H1 (cell line): ENCODE measurements around the gene OSBP2. TPM values are rescaled to one million over a fixed set of nuclear protein-coding genes. Genes with fewer than 3 reads are reported as not detected.

Experiments used
- KDM1A ChIP-seq: fragments of 200-600, 300-600 bp; sonication (generic); IDR thresholded peaks from 2 replicates; pipeline ENCODE4 v1.7.1; 2016; ENCODE audit warnings: mild to moderate bottlenecking, low read length, borderline replicate concordance
- KDM5A ChIP-seq: fragments of 200-600 bp; IDR thresholded peaks from 2 replicates; pipeline ENCODE4 v1.7.1; 2012; ENCODE audit warnings: mild to moderate bottlenecking, low read length, inconsistent platforms, mixed read lengths
- NANOG ChIP-seq: IDR thresholded peaks from 2 replicates; pipeline ENCODE4 v1.6.1; 2011; ENCODE audit warnings: low read length, low read depth, mild to moderate bottlenecking, inconsistent platforms; ENCODE audit not compliant: insufficient read depth, poor library complexity, severe bottlenecking
- POLR2AphosphoS5 ChIP-seq: IDR thresholded peaks from 2 replicates; pipeline ENCODE4 v1.6.1; 2011; ENCODE audit warnings: low read depth, low read length
- POU5F1 ChIP-seq: IDR thresholded peaks from 2 replicates; pipeline ENCODE4 v1.6.1; 2011; ENCODE audit warnings: low read depth, mild to moderate bottlenecking, low read length, moderate library complexity
- SP4 ChIP-seq: IDR thresholded peaks from 2 replicates; pipeline ENCODE4 v1.6.1; 2012; ENCODE audit warnings: low read length, inconsistent platforms
- SRF ChIP-seq: IDR thresholded peaks from 2 replicates; pipeline ENCODE4 v1.6.1; 2011; ENCODE audit warnings: mild to moderate bottlenecking, low read depth, low read length, moderate library complexity
- polyA plus RNA-seq, 7 experiments: library from polyadenylated mRNA; depleted of rRNA in 3 of 7; stranded (reverse) in 5 of 7; unstranded in 2 of 7; fragments of >200 nt in 5 of 7; fragments of 200-250 nt in 2 of 7; gene quantifications; 1 replicate in 5 of 7; 2 replicates in 1 of 7; 4 replicates in 1 of 7; pipeline versions ENCODE4 v1.2.1 to v1.2.3, GENCODE V29; 2011 to 2013; ENCODE audit warnings: missing spikeins in 2 of 7, mixed read lengths in 2 of 7
- total RNA-seq: library from RNA; stranded (reverse); fragmentation: NEBNext Ultra II Directional; extraction: Animal tissue kit (Norgen Biotek cat#: 25700); gene quantifications from 2 replicates; pipeline ENCODE4 v1.2.1, GENCODE V29; 2021
- TF ChIP-seq, protein P1 (sequence below): fragments of 300-600 bp; sonication (generic); IDR thresholded peaks from 2 replicates; pipeline ENCODE4 v1.7.1; 2012; ENCODE audit warnings: low read length, moderate library complexity, mild to moderate bottlenecking, inconsistent platforms; ENCODE audit not compliant: insufficient replicate concordance

OSBP2 gene
- total and polyA plus RNA-seq, 2 of the 8 experiments (the other 6 are each of a cell fraction or from before 2014, with no cell fraction given), result 3.4 to 3.7 TPM

DNA sequence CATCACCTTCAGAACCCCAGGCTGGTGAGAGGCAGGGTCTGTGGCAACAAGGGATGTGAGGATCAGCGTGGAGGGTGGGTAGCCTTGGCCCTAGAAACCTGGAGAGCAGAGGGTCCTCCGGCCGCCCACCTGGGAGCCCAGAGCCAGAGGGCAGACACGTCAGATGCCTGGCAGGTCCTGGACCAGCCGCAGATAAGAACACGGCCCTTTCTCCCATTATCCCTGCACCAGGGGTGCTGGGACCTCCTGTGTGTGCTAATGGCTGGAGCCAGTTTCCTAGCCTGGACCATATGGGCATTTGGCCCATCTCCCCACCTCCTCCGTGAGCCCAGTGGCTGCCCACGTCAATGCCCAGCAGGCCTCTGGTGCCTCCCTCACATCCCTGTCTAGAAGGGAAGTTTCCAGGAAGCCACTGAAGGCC, 185.5 kb downstream of the OSBP2 start (continued):
- TF ChIP-seq, protein P1, sequence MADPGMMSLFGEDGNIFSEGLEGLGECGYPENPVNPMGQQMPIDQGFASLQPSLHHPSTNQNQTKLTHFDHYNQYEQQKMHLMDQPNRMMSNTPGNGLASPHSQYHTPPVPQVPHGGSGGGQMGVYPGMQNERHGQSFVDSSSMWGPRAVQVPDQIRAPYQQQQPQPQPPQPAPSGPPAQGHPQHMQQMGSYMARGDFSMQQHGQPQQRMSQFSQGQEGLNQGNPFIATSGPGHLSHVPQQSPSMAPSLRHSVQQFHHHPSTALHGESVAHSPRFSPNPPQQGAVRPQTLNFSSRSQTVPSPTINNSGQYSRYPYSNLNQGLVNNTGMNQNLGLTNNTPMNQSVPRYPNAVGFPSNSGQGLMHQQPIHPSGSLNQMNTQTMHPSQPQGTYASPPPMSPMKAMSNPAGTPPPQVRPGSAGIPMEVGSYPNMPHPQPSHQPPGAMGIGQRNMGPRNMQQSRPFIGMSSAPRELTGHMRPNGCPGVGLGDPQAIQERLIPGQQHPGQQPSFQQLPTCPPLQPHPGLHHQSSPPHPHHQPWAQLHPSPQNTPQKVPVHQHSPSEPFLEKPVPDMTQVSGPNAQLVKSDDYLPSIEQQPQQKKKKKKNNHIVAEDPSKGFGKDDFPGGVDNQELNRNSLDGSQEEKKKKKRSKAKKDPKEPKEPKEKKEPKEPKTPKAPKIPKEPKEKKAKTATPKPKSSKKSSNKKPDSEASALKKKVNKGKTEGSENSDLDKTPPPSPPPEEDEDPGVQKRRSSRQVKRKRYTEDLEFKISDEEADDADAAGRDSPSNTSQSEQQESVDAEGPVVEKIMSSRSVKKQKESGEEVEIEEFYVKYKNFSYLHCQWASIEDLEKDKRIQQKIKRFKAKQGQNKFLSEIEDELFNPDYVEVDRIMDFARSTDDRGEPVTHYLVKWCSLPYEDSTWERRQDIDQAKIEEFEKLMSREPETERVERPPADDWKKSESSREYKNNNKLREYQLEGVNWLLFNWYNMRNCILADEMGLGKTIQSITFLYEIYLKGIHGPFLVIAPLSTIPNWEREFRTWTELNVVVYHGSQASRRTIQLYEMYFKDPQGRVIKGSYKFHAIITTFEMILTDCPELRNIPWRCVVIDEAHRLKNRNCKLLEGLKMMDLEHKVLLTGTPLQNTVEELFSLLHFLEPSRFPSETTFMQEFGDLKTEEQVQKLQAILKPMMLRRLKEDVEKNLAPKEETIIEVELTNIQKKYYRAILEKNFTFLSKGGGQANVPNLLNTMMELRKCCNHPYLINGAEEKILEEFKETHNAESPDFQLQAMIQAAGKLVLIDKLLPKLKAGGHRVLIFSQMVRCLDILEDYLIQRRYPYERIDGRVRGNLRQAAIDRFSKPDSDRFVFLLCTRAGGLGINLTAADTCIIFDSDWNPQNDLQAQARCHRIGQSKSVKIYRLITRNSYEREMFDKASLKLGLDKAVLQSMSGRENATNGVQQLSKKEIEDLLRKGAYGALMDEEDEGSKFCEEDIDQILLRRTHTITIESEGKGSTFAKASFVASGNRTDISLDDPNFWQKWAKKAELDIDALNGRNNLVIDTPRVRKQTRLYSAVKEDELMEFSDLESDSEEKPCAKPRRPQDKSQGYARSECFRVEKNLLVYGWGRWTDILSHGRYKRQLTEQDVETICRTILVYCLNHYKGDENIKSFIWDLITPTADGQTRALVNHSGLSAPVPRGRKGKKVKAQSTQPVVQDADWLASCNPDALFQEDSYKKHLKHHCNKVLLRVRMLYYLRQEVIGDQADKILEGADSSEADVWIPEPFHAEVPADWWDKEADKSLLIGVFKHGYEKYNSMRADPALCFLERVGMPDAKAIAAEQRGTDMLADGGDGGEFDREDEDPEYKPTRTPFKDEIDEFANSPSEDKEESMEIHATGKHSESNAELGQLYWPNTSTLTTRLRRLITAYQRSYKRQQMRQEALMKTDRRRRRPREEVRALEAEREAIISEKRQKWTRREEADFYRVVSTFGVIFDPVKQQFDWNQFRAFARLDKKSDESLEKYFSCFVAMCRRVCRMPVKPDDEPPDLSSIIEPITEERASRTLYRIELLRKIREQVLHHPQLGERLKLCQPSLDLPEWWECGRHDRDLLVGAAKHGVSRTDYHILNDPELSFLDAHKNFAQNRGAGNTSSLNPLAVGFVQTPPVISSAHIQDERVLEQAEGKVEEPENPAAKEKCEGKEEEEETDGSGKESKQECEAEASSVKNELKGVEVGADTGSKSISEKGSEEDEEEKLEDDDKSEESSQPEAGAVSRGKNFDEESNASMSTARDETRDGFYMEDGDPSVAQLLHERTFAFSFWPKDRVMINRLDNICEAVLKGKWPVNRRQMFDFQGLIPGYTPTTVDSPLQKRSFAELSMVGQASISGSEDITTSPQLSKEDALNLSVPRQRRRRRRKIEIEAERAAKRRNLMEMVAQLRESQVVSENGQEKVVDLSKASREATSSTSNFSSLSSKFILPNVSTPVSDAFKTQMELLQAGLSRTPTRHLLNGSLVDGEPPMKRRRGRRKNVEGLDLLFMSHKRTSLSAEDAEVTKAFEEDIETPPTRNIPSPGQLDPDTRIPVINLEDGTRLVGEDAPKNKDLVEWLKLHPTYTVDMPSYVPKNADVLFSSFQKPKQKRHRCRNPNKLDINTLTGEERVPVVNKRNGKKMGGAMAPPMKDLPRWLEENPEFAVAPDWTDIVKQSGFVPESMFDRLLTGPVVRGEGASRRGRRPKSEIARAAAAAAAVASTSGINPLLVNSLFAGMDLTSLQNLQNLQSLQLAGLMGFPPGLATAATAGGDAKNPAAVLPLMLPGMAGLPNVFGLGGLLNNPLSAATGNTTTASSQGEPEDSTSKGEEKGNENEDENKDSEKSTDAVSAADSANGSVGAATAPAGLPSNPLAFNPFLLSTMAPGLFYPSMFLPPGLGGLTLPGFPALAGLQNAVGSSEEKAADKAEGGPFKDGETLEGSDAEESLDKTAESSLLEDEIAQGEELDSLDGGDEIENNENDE, result no peak
- TF ChIP-seq SP4 (no peak), SRF (no peak), KDM5A (no peak), NANOG (no peak), KDM1A (no peak), POLR2AphosphoS5 (no peak), POU5F1 (no peak)
